Naive thymus-derived CD8-positive, alpha-beta T cell (primary cell): ENCODE data around the gene OPCML. TPM values are rescaled to one million over a fixed set of nuclear protein-coding genes. Genes with fewer than 3 reads are reported as not detected.

ENCODE experiments used
- ATAC-seq, 2 donors: fragments of 150-1000 bp; cut with Tn5 transposase in 1 of 2; sonication (Bioruptor Pico), chemical (Tn5 transposase) in 1 of 2; 1 replicate in 1 of 2; 2 replicates in 1 of 2; pipeline ENCODE4 v1.10.0; 2021; ENCODE audit warnings: mild to moderate bottlenecking in 2 of 2, moderate library complexity in 2 of 2
- POLR2A ChIA-PET: fragments of 350-600 bp; sonication (Branson Sonifier 250); formaldehyde crosslinking; loops from one replicate; lab custom pipeline; 2021; ENCODE audit warnings: antibody characterized with exemption; lab: Charles Lee
- DNase-seq, 10 donors: peaks; one replicate each; pipeline versions ENCODE4 v3.0.0 to v3.0.0-alpha.2; 2020 to 2022
- H3K27ac Mint-ChIP-seq, 10 donors: one replicate each; pipeline ENCODE4 v1.8.0; 2020 to 2022; ENCODE audit warnings: mild to moderate bottlenecking in 10 of 10, mixed read lengths in 10 of 10, moderate library complexity in 4 of 10, inconsistent platforms in 1 of 10
- H3K27me3 Mint-ChIP-seq, 5 donors: one replicate each; pipeline ENCODE4 v1.8.0; 2021 to 2022; ENCODE audit warnings: mixed read lengths in 5 of 5
- H3K36me3 Mint-ChIP-seq, 3 donors: one replicate each; pipeline ENCODE4 v1.8.0; 2020 to 2022; ENCODE audit warnings: mixed read lengths in 3 of 3, mild to moderate bottlenecking in 2 of 3, inconsistent platforms in 1 of 3
- H3K4me1 Mint-ChIP-seq, 4 donors: one replicate each; pipeline ENCODE4 v1.8.0; 2021 to 2022; ENCODE audit warnings: mixed read lengths in 4 of 4
- H3K4me3 Mint-ChIP-seq, 10 donors: one replicate each; pipeline ENCODE4 v1.8.0; 2020 to 2022; ENCODE audit warnings: mild to moderate bottlenecking in 10 of 10, mixed read lengths in 10 of 10, moderate library complexity in 6 of 10, inconsistent platforms in 1 of 10
- H3K9me3 Mint-ChIP-seq, 9 donors: one replicate each; pipeline ENCODE4 v1.8.0; 2020 to 2022; ENCODE audit warnings: mixed read lengths in 9 of 9, mild to moderate bottlenecking in 3 of 9, inconsistent platforms in 1 of 9, moderate library complexity in 1 of 9
- polyA plus RNA-seq, 3 donors: library from polyadenylated mRNA; unstranded; fragments of 300-500 nt; fragmentation: Illumina TruSeq; gene quantifications; one replicate each; pipeline ENCODE4 v1.2.3, GENCODE V29; 2021
- total RNA-seq, 8 experiments: library from RNA in 2 of 8; stranded (reverse) in 2 of 8; gene quantifications; one replicate each; pipeline ENCODE4 v1.2.3 and lab custom pipeline; 2021 to 2026

The OPCML gene
- total and polyA plus RNA-seq, 5 experiments from 2014 or later: not detected

DNA sequence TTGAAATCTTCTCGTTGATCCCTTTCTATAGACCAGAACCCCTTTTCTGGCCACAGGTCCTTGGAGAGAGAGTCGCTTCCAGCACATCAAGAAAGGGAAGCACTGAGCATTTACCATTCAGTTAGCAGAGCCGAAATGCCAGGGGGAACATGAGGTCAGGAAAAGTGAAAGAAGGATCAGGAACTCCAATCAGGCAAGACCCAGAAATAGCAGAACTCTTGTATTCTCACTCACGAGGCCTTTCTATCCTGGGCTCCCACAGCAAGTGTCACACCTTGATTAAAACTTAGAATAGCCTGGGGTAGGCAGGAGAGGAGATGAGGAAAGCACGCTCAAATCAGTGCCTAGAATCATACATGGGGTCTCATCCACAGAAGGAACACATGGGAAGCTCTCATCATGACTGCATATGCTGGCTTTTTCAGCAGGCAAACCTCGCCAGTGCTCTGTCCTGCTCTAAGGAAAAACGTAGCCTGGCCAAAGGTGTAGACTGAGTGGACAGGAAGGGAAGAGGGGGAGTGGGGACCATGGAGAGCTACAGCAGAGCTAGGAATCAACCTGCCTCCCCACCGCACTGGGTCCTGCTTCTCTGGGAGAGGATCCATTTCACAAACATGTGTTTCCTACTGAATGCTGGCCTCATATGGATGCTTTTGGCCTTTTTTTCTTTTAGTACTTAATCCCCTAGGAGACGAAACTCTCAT is 40.5 kb downstream of the OPCML start:
- Mint-ChIP-seq H3K36me3 (peaks cover 0 to 5% (median 0%) of the 10 kb centered on the region in 3 donors), H3K9me3 (peaks cover 2 to 31% (median 6%) of the 10 kb centered on the region in 9 donors), H3K27ac (no peak overlapping the region), H3K4me1 (no peaks in the 10 kb centered on the region), H3K4me3 (no peak overlapping the region), H3K27me3 (peaks cover 0 to 9% (median 0%) of the 10 kb centered on the region in 5 donors)
- POLR2A ChIA-PET: no interaction called here
- DNase-seq (no peak), ATAC-seq (no peak)

DNA sequence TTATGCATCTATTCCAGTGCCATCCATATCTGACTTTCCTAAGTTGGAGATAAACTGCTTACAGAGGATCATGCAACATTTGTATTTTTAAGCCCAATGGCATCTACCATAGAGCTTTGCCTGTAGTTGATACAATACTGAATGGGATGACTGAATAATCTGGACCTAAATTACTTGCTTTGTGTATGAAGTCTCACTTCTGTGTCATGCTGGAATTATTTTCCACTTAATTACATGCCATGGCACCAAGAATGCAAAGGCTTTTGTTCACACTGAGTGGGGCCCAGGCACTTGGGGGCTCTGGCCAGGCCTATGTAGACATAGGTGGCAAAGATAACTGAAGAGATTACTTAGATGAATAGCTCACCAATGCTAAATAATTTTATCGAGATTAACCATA is 51.6 kb downstream of the OPCML start:
- Mint-ChIP-seq H3K4me3 (no peak overlapping the region), H3K27ac (no peak overlapping the region), H3K9me3 (peaks cover 0 to 21% (median 2%) of the 10 kb centered on the region in 9 donors), H3K4me1 (no peaks in the 10 kb centered on the region), H3K36me3 (no peaks in the 10 kb centered on the region), H3K27me3 (peaks cover 2 to 24% (median 11%) of the 10 kb centered on the region in 5 donors)
- no peak for DNase-seq
- ATAC-seq: no peak
- POLR2A ChIA-PET: no interaction called here

DNA sequence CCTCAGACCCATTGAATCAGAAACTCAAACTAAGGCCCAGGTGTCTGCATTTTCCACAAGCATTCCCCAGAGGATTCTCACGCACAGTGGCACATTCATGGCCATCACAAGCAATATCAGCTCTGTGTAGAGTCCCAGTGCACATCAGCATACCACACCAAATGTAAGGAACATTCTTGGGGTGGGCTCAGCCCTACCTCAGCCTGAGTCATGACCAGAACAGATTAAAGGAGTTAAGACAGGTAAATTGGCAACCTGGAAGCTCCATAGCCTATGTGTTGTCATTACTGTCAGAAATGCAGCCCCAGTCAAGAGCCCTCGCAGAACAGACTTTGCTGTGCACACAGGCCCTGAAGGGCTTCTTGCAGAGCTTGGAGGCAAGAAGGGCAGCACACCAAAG is 53.1 kb downstream of the OPCML start:
- Mint-ChIP-seq H3K4me3 (no peak overlapping the region), H3K9me3 (peaks cover 0 to 20% (median 2%) of the 10 kb centered on the region in 9 donors), H3K36me3 (no peaks in the 10 kb centered on the region), H3K27ac (no peak overlapping the region), H3K4me1 (no peaks in the 10 kb centered on the region), H3K27me3 (peaks cover 2 to 24% (median 12%) of the 10 kb centered on the region in 5 donors)
- DNase-seq (no peak), ATAC-seq (no peak)
- POLR2A ChIA-PET: no interaction called here

DNA sequence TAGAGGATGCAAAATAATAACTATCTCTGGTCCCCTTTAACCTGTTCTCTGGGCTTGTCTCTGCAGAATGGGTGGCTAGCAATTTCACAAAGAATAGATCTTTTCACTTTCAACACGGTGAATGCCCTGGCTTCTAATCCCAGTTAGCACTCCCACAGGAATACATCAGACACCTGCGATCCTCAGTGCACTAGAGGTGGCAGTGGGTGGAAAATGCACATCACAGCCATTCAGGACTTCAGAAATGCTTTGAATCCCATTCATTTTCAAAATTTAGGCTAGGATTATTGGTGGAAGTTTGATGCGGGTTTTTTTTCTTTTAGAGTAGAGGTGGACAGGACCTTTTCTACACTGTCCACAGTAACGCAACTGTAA is 55.1 kb downstream of the OPCML start:
- no peak overlapping the region for H3K27ac Mint-ChIP-seq
- no peak overlapping the region for H3K4me3 Mint-ChIP-seq
- peaks cover 4 to 24% (median 12%) of the 10 kb centered on the region in 5 donors for H3K27me3 Mint-ChIP-seq
- no peaks in the 10 kb centered on the region for H3K4me1 Mint-ChIP-seq
- POLR2A ChIA-PET: no interaction called here
- peaks cover 0 to 15% (median 2%) of the 10 kb centered on the region in 9 donors for H3K9me3 Mint-ChIP-seq
- DNase-seq (no peak), ATAC-seq (no peak)
- no peaks in the 10 kb centered on the region for H3K36me3 Mint-ChIP-seq

DNA sequence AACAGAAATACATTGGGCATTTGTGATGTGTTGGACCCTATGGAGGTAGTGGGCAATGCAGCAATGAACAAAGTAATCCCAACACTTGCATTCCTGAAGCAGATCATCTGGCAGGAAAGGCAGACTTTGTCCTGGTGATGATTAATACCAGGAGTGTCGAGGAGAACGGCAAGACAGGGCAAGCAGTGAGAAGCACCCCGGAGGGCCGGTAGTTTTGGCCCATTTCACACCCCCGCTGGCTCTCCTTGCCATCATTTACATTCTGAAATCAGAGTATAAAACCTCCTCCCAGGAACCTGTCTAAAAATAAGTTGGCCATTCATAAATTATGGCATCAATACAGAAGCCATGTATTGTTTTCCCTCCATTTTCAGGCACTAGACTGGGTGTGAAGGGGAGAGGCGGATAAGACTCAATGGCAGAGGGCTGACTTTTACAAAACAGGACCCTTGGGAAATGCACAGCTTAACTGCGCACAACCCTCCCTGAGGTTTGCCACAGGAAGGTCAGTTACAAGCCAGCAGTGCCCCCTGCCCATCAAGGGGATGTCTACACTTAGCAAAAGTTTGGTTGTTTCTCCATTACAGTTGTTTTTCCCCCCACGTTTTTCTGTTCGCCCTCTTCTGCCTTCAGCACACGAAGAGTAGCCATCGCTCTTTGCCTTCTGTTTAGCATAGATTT is 55.6 kb downstream of the OPCML start:
- no peak overlapping the region for H3K4me3 Mint-ChIP-seq

DNA sequence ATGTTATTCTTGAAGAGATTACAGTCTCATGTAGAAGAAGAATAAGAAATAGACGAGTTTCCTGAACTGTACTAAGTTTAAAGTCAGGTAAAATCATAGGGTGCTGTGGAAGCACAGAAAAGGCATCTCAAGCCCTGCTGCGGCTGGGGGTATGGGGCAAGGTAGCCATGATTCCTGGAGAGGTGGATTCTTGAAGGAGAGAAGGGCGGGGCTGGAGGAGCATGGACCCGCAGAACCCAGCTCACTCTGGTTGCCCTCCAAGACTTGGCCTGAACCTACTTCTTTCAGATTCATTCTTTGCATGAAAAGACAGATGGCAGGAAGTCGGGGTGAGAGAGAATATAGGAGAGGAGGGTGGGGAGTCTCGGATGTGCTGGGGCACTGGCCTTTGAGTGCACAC is 57.8 kb downstream of the OPCML start:
- Mint-ChIP-seq H3K4me1 (no peaks in the 10 kb centered on the region), H3K27ac (no peak overlapping the region), H3K9me3 (peaks cover 0 to under 1% (median 0%) of the 10 kb centered on the region in 9 donors), H3K27me3 (peaks cover 0 to 13% (median 6%) of the 10 kb centered on the region in 5 donors), H3K4me3 (no peak overlapping the region), H3K36me3 (no peaks in the 10 kb centered on the region)
- no peak for DNase-seq
- POLR2A ChIA-PET: no interaction called here
- ATAC-seq: no peak

More for the DNA sequence above, 55.6 kb downstream of the OPCML start:
- H3K36me3 Mint-ChIP-seq: no peaks in the 10 kb centered on the region
- H3K27me3 Mint-ChIP-seq: peaks cover 4 to 19% (median 12%) of the 10 kb centered on the region in 5 donors
- H3K4me1 Mint-ChIP-seq: no peaks in the 10 kb centered on the region
- peaks cover 0 to 11% (median 0%) of the 10 kb centered on the region in 9 donors for H3K9me3 Mint-ChIP-seq
- no peak overlapping the region for H3K27ac Mint-ChIP-seq
- POLR2A ChIA-PET: no interaction called here
- ATAC-seq (no peak), DNase-seq (no peak)

DNA sequence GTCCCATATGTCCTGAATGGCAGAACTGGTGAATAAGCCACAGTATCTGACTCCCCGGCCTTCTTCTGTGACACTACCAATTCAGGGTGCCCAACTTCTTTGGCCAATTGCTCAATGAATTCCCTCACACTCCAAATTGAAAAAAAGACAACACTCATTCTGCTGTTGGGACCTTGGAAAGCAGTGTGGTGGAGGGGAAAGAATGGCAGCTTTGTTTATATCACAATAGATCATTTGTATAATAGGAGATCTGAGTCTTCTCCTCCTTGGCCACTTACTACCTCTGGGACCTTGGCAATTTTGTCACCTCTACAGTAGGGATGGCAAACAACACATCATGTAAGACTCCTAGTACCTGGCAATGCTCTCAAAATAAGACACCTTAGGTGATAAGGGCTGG is 64.6 kb downstream of the OPCML start:
- H3K4me3 Mint-ChIP-seq: no peak overlapping the region
- peaks cover 0 to 11% (median 5%) of the 10 kb centered on the region in 5 donors for H3K27me3 Mint-ChIP-seq
- POLR2A ChIA-PET: no interaction called here
- no peak for ATAC-seq
- no peaks in the 10 kb centered on the region for H3K4me1 Mint-ChIP-seq
- H3K27ac Mint-ChIP-seq: no peak overlapping the region
- no peaks in the 10 kb centered on the region for H3K36me3 Mint-ChIP-seq
- H3K9me3 Mint-ChIP-seq: peaks cover 0 to 9% (median 0%) of the 10 kb centered on the region in 9 donors
- no peak for DNase-seq

DNA sequence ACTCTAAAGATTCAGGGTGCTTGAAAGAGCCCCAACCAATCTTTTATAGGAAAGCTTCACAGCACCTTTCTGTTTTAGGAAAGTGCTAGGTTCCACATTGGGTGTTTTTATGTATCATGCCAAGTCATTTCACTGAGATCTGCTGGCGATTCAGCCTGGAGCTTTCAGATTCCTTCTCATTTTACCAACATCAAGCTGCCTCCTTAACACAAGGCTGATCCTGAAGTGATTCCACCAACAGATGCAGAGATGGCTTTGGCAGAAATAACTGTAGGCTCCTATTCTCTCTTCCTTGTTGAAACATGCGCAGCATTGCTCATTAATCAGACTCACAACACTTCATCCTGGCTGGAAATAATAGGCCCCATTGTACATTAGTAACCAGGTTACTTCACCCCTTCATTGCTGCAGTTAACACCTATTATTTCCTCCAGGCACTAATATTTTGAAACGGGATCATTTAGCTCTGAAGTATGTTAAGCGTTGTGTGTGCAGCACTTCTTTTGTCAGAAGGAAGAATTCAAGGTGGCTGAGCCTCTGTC is 89.0 kb downstream of the OPCML start:
- POLR2A ChIA-PET: no interaction called here
- peaks cover 0 to 9% (median 2%) of the 10 kb centered on the region in 9 donors for H3K9me3 Mint-ChIP-seq
- H3K4me1 Mint-ChIP-seq: no peaks in the 10 kb centered on the region
- ATAC-seq (no peak), DNase-seq (no peak)
- H3K4me3 Mint-ChIP-seq: no peak overlapping the region
- peaks cover 0 to 3% (median 0%) of the 10 kb centered on the region in 3 donors for H3K36me3 Mint-ChIP-seq
- no peaks in the 10 kb centered on the region for H3K27me3 Mint-ChIP-seq
- H3K27ac Mint-ChIP-seq: no peak overlapping the region

DNA sequence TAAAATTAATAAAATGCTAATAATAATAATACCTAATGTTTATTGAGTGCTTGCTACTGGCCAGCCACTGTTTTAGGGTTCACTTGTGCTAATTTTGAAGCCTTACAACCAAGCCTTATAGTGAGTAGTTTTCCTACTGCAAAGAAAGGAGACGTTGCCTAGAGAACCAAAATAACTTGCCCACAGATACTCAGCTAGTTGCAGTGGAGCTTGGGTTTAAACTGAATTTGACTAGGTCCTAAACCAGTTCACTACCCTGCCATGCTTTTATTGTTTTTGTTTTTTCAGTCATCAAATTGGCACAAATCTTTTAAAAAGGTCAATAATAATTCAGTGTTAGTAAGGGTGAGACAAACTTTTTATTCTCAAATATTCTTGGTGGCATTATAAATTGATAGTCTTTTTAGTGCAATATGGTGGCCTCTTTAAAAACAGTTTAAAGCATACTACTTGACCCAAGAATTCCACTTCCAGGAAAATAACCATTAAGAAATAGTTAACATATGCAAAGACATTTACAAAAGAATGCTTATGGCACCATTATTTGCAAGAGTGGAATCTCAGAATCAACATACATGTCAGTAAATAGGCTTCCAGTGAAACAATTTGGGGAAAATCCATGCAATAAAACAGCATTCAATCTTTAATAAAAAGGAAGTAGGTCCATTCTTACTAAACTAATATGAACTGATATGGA is 90.2 kb downstream of the OPCML start:
- H3K36me3 Mint-ChIP-seq: no peaks in the 10 kb centered on the region
- H3K27me3 Mint-ChIP-seq: no peaks in the 10 kb centered on the region
- peaks cover 0 to 9% (median 0%) of the 10 kb centered on the region in 9 donors for H3K9me3 Mint-ChIP-seq
- H3K4me1 Mint-ChIP-seq: no peaks in the 10 kb centered on the region
- no peak overlapping the region for H3K4me3 Mint-ChIP-seq
- DNase-seq (no peak), ATAC-seq (no peak)
- POLR2A ChIA-PET: no interaction called here
- H3K27ac Mint-ChIP-seq: no peak overlapping the region

DNA sequence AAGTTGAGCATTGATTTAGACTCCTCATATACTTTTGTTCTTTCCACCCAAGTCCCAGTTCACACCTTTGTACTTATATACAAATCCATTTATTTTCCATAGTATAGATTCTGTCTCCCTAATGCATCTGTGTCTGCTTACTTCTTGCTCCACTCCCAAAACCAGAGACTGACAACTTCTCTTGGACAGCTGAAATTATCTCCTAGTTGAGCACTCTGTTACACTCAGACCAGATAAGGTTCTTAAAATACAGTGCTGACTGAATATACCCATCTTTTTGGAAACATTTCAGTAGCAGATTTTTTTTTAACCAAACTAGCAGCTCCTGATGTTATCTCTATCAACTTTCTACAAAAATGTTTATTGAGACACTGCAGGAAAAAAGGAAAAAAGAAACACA is 106.3 kb downstream of the OPCML start:
- Mint-ChIP-seq H3K4me1 (no peaks in the 10 kb centered on the region), H3K9me3 (peaks cover 0 to 2% (median 0%) of the 10 kb centered on the region in 9 donors), H3K36me3 (peaks cover 0 to 6% (median 0%) of the 10 kb centered on the region in 3 donors), H3K27me3 (peaks cover 0 to 20% (median 1%) of the 10 kb centered on the region in 5 donors), H3K4me3 (no peak overlapping the region), H3K27ac (no peak overlapping the region)
- POLR2A ChIA-PET: no interaction called here
- no peak for DNase-seq
- no peak for ATAC-seq

DNA sequence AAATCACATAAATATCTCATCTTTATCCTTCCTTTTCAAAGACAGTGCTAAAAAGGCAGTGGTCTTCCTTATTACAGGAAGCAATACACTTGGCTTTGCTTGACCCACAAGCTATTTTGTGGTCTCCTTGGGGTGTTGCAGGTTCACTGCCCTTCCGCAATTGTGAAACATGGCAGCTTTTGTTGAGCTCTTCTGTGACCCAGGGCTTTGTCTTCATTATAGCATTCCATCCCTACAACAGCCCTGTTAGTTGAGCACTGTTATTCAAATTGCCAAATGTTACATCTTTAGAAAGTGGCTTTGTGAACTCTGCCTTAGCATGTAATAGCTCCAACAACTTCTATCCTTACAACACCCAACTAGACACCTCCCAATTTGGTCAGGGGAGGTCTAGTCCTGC is 107.1 kb downstream of the OPCML start:
- POLR2A ChIA-PET: no interaction called here

DNA sequence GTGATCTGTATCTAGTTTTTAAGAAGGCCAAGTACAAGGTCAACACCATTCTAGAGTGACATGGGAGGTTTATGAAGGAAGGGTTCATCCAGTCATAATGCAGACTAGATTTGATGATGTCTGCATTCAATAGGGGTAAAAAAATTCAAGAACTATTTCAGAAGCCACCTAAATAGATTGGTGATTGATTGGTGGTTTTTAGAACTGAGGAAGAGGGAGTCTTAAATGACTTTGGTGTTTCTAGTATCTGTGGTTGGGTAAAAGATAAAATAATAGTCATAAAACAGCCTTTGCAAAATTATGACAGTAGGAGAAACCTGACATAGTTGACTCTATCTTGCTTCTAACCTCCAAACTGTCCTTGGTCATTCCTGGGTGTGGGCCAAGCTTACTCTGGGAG is 114.1 kb downstream of the OPCML start:
- Mint-ChIP-seq H3K27me3 (peaks cover 0 to 9% (median 0%) of the 10 kb centered on the region in 5 donors), H3K4me3 (no peak overlapping the region), H3K9me3 (peaks cover 0 to 10% (median 3%) of the 10 kb centered on the region in 9 donors), H3K4me1 (no peaks in the 10 kb centered on the region), H3K36me3 (peaks cover 0 to 5% (median 0%) of the 10 kb centered on the region in 3 donors), H3K27ac (no peak overlapping the region)
- POLR2A ChIA-PET: no interaction called here
- no peak for ATAC-seq
- no peak for DNase-seq

More for the DNA sequence above, 107.1 kb downstream of the OPCML start:
- no peak overlapping the region for H3K27ac Mint-ChIP-seq
- H3K27me3 Mint-ChIP-seq: peaks cover 0 to 20% (median 1%) of the 10 kb centered on the region in 5 donors
- H3K4me1 Mint-ChIP-seq: no peaks in the 10 kb centered on the region
- H3K36me3 Mint-ChIP-seq: peaks cover 0 to 6% (median 0%) of the 10 kb centered on the region in 3 donors
- no peak for DNase-seq
- peaks cover 0 to 3% (median 0%) of the 10 kb centered on the region in 9 donors for H3K9me3 Mint-ChIP-seq
- no peak for ATAC-seq
- H3K4me3 Mint-ChIP-seq: no peak overlapping the region
